H1 (cell line): ENCODE data around the gene TFCP2. TPM values are rescaled to one million over a fixed set of nuclear protein-coding genes. Genes with fewer than 3 reads are reported as not detected.

Experiments
- CTCF ChIA-PET: fragments of 300-600 bp; sonication (Branson Sonifier 250); formaldehyde crosslinking; loops from one replicate; lab custom pipeline; 2021; ENCODE audit not compliant: partially characterized antibody; lab: Charles Lee
- POLR2A ChIA-PET: fragments of 300-600 bp; sonication (Branson Sonifier 250); formaldehyde crosslinking; loops from one replicate; lab custom pipeline; 2021; ENCODE audit warnings: inconsistent platforms; ENCODE audit not compliant: partially characterized antibody; lab: Charles Lee
- DNase-seq, 2 experiments: peaks; one replicate each; pipeline versions ENCODE4 v3.0.0 to v3.0.0-alpha.2; 2010 to 2022; ENCODE audit warnings: low spot score in 2 of 2, low read depth in 1 of 2, mixed read lengths in 1 of 2
- FAIRE-seq: peaks from 2 replicates; lab custom pipeline; 2011; peaks lifted over from hg19 to GRCh38; lab: Jason Lieb, UNC
- H2AFZ ChIP-seq: 2 replicates; pipeline ENCODE4 v1.8.1; 2012; ENCODE audit warnings: low read length, inconsistent platforms
- H2AK5ac ChIP-seq: 2 replicates; pipeline ENCODE4 v1.6.1; 2013; ENCODE audit warnings: low read depth, low read length
- H2BK120ac ChIP-seq: replicated peaks from 2 replicates; pipeline ENCODE3; 2013; ENCODE audit warnings: low read depth, low read length, inconsistent platforms
- H2BK12ac ChIP-seq: 2 replicates; pipeline ENCODE4 v1.6.1; 2013; ENCODE audit warnings: low read depth, low read length
- H2BK15ac ChIP-seq: 2 replicates; pipeline ENCODE4 v1.6.1; 2013; ENCODE audit warnings: low read length
- H2BK20ac ChIP-seq: 2 replicates; pipeline ENCODE4 v1.6.1; 2013; ENCODE audit warnings: low read length
- H2BK5ac ChIP-seq: 2 replicates; pipeline ENCODE4 v1.6.1; 2013; ENCODE audit warnings: low read depth, low read length
- H3K14ac ChIP-seq: 2 replicates; pipeline ENCODE4 v1.6.1; 2013; ENCODE audit warnings: inconsistent platforms; ENCODE audit not compliant: insufficient read length
- H3K18ac ChIP-seq: 2 replicates; pipeline ENCODE4 v1.6.1; 2013; ENCODE audit warnings: low read length; ENCODE audit errors: extremely low read depth
- H3K23ac ChIP-seq: 2 replicates; pipeline ENCODE4 v1.6.1; 2013; ENCODE audit warnings: inconsistent platforms; ENCODE audit not compliant: insufficient read length
- H3K23me2 ChIP-seq: 2 replicates; pipeline ENCODE4 v1.6.1; 2013; ENCODE audit warnings: low read depth, low read length
- H3K27ac ChIP-seq: 2 replicates; pipeline ENCODE4 v1.6.1; 2011; ENCODE audit warnings: low read depth, low read length, inconsistent platforms
- H3K27me3 ChIP-seq, 4 experiments: replicated peaks in 1 of 4; 1 replicate in 1 of 4; 2 replicates in 3 of 4; pipeline versions ENCODE4 v1.6.1 to v1.8.1; 2011 to 2013; ENCODE audit warnings: low read length in 3 of 4, mild to moderate bottlenecking in 3 of 4, inconsistent platforms in 2 of 4, mixed read lengths in 2 of 4, moderate library complexity in 1 of 4; ENCODE audit not compliant: control insufficient read depth in 3 of 4, insufficient read depth in 3 of 4; ENCODE audit errors: extremely low read depth in 1 of 4
- H3K36me3 ChIP-seq, 4 experiments: 2 replicates each; pipeline versions ENCODE4 v1.6.1 to v1.8.1; 2011 to 2013; ENCODE audit warnings: mild to moderate bottlenecking in 4 of 4, low read length in 3 of 4, moderate library complexity in 2 of 4, control low read depth in 1 of 4, inconsistent platforms in 1 of 4; ENCODE audit not compliant: insufficient read depth in 4 of 4, control insufficient read depth in 2 of 4
- H3K4ac ChIP-seq: replicated peaks from 2 replicates; pipeline ENCODE3; 2013; ENCODE audit warnings: low read length, low read depth, mixed read lengths, inconsistent platforms; ENCODE audit not compliant: insufficient read length
- H3K4me1 ChIP-seq, 4 experiments: replicated peaks in 1 of 4; 1 replicate in 1 of 4; 2 replicates in 3 of 4; pipeline versions ENCODE4 v1.6.1 to v1.8.1; 2011 to 2013; ENCODE audit warnings: low read length in 3 of 4, inconsistent platforms in 2 of 4, mixed read lengths in 1 of 4; ENCODE audit not compliant: insufficient read depth in 4 of 4, control insufficient read depth in 3 of 4
- H3K4me2 ChIP-seq, 2 experiments: 2 replicates each; pipeline versions ENCODE4 v1.6.1 to v1.8.1; 2011 to 2013; ENCODE audit warnings: low read depth in 2 of 2, low read length in 2 of 2, control low read depth in 1 of 2, inconsistent platforms in 1 of 2, mild to moderate bottlenecking in 1 of 2; ENCODE audit not compliant: insufficient read depth in 1 of 2
- H3K4me3 ChIP-seq, 4 experiments: fragments of 200-600, 300-600 bp in 1 of 4; sonication (generic), shearing (Covaris generic), sonication (Bioruptor Twin) in 1 of 4; 2 replicates each; pipeline versions ENCODE4 v1.5.1 to v1.8.1; 2011 to 2016; ENCODE audit warnings: low read length in 4 of 4, low read depth in 3 of 4, control low read depth in 2 of 4, inconsistent platforms in 2 of 4, mild to moderate bottlenecking in 2 of 4, mixed read lengths in 1 of 4, moderate library complexity in 1 of 4; ENCODE audit not compliant: insufficient read depth in 2 of 4; ENCODE audit errors: extremely low read depth in 1 of 4
- H3K56ac ChIP-seq: replicated peaks from 2 replicates; pipeline ENCODE3; 2013; ENCODE audit warnings: low read depth, mild to moderate bottlenecking, mixed read lengths, low read length, inconsistent platforms; ENCODE audit not compliant: insufficient read length
- H3K79me1 ChIP-seq: 2 replicates; pipeline ENCODE4 v1.6.1; 2013; ENCODE audit warnings: low read depth, low read length, control low read depth
- H3K79me2 ChIP-seq, 2 experiments: 2 replicates each; pipeline versions ENCODE4 v1.6.1 to v1.8.1; 2012 to 2013; ENCODE audit warnings: low read length in 2 of 2, mild to moderate bottlenecking in 2 of 2, inconsistent platforms in 1 of 2; ENCODE audit not compliant: insufficient read depth in 2 of 2, control insufficient read depth in 1 of 2
- H3K9ac ChIP-seq, 4 experiments: replicated peaks in 1 of 4; 1 replicate in 1 of 4; 2 replicates in 3 of 4; pipeline versions ENCODE4 v1.6.1 to v1.8.1; 2011 to 2013; ENCODE audit warnings: low read depth in 3 of 4, low read length in 3 of 4, control low read depth in 2 of 4, mild to moderate bottlenecking in 2 of 4, moderate library complexity in 2 of 4, inconsistent platforms in 1 of 4; ENCODE audit errors: extremely low read depth in 1 of 4
- H3K9me3 ChIP-seq, 2 experiments: 2 replicates each; pipeline versions ENCODE4 v1.6.1 to v1.8.1; 2012 to 2013; ENCODE audit warnings: mild to moderate bottlenecking in 2 of 2, moderate library complexity in 2 of 2, control low read depth in 1 of 2, inconsistent platforms in 1 of 2, low read depth in 1 of 2, low read length in 1 of 2, mixed read lengths in 1 of 2; ENCODE audit not compliant: insufficient read depth in 2 of 2
- H4K20me1 ChIP-seq, 2 experiments: replicated peaks in 1 of 2; 2 replicates each; pipeline versions ENCODE3 to v1.8.1; 2011 to 2013; ENCODE audit warnings: inconsistent platforms in 2 of 2, low read length in 2 of 2, mild to moderate bottlenecking in 1 of 2; ENCODE audit not compliant: insufficient read depth in 2 of 2, control insufficient read depth in 1 of 2
- H4K5ac ChIP-seq: 2 replicates; pipeline ENCODE4 v1.6.1; 2013; ENCODE audit warnings: low read length, low read depth, mixed read lengths, inconsistent platforms; ENCODE audit not compliant: insufficient read length
- H4K8ac ChIP-seq: 2 replicates; pipeline ENCODE4 v1.8.0; 2013; ENCODE audit warnings: mild to moderate bottlenecking, moderate library complexity, low read length, inconsistent platforms; ENCODE audit not compliant: insufficient read depth; ENCODE audit errors: extremely low read depth
- H4K91ac ChIP-seq: replicated peaks from 2 replicates; pipeline ENCODE3; 2013; ENCODE audit warnings: low read length, mixed read lengths, inconsistent platforms; ENCODE audit not compliant: insufficient read length
- BACH1 ChIP-seq: IDR thresholded peaks from 2 replicates; pipeline ENCODE4 v1.6.1; 2012; ENCODE audit warnings: low read length, improper control_type of control experiment
- BRCA1 ChIP-seq: IDR thresholded peaks from 2 replicates; pipeline ENCODE4 v1.6.1; 2012; ENCODE audit warnings: low read depth, low read length, improper control_type of control experiment
- CBX8 ChIP-seq: fragments of 300-800, 300-1000 bp; sonication (generic); IDR thresholded peaks from 2 replicates; pipeline ENCODE4 v1.7.1; 2016; ENCODE audit warnings: low read depth, low read length, borderline replicate concordance
- JUN ChIP-seq: IDR thresholded peaks from 2 replicates; pipeline ENCODE4 v1.6.1; 2011; ENCODE audit warnings: low read depth, mild to moderate bottlenecking, improper control_type of control experiment, low read length
- JUND ChIP-seq: IDR thresholded peaks from 2 replicates; pipeline ENCODE4 v1.6.1; 2011; ENCODE audit warnings: mild to moderate bottlenecking, improper control_type of control experiment, low read length
- KDM4A ChIP-seq: IDR thresholded peaks from one replicate; pipeline ENCODE4 v1.7.1; 2012; ENCODE audit warnings: low read depth, mild to moderate bottlenecking, moderate library complexity, low read length, inconsistent platforms; ENCODE audit not compliant: severe bottlenecking
- RNF2 ChIP-seq: fragments of 200-900, 300-1000 bp; sonication (generic); IDR thresholded peaks from 2 replicates; pipeline ENCODE4 v1.7.1; 2016; ENCODE audit warnings: borderline replicate concordance, low read depth, mild to moderate bottlenecking, antibody characterized with exemption, low read length; ENCODE audit not compliant: poor library complexity, severe bottlenecking; ENCODE audit errors: missing control alignments
- SAP30 ChIP-seq: fragments of 300-600 bp; sonication (generic); IDR thresholded peaks from 2 replicates; pipeline ENCODE4 v1.7.1; 2012; ENCODE audit warnings: low read length, moderate library complexity, mild to moderate bottlenecking, inconsistent platforms; ENCODE audit not compliant: insufficient read depth, insufficient replicate concordance
- SP1 ChIP-seq: IDR thresholded peaks from 2 replicates; pipeline ENCODE4 v1.6.1; 2011; ENCODE audit warnings: low read depth, low read length
- SP4 ChIP-seq: IDR thresholded peaks from 2 replicates; pipeline ENCODE4 v1.6.1; 2012; ENCODE audit warnings: low read length, inconsistent platforms
- WGBS, 2 experiments: shearing (Covaris generic) in 1 of 2; methylation state at CpG; one replicate each; pipeline versions ENCODE4 v1.1.6 to v1.1.7; 2013 to 2015; ENCODE audit warnings: low lambda C conversion rate in 2 of 2, mixed read lengths in 2 of 2, inconsistent platforms in 1 of 2, low coverage in 1 of 2, missing lambda C conversion rate in 1 of 2; ENCODE audit not compliant: insufficient replicate concordance in 2 of 2, insufficient coverage in 1 of 2, insufficient read length in 1 of 2; ENCODE audit errors: extremely low coverage in 1 of 2, missing lambda C conversion rate in 1 of 2; 5-methylcytosine and 5-hydroxymethylcytosine counted together
- polyA plus RNA-seq, 7 experiments: library from polyadenylated mRNA; depleted of rRNA in 3 of 7; stranded (reverse) in 5 of 7; unstranded in 2 of 7; fragments of >200 nt in 5 of 7; fragments of 200-250 nt in 2 of 7; gene quantifications; 1 replicate in 5 of 7; 2 replicates in 1 of 7; 4 replicates in 1 of 7; pipeline versions ENCODE4 v1.2.1 to v1.2.3, GENCODE V29; 2011 to 2013; ENCODE audit warnings: missing spikeins in 2 of 7, mixed read lengths in 2 of 7
- total RNA-seq: library from RNA; stranded (reverse); fragmentation: NEBNext Ultra II Directional; extraction: Animal tissue kit (Norgen Biotek cat#: 25700); gene quantifications from 2 replicates; pipeline ENCODE4 v1.2.1, GENCODE V29; 2021
- TF ChIP-seq, protein P1 (sequence below), 3 experiments: IDR thresholded peaks; 1 replicate in 2 of 3; 2 replicates in 1 of 3; pipeline versions ENCODE4 v1.5.1 to v1.6.1; 2011; ENCODE audit warnings: low read length in 3 of 3, mild to moderate bottlenecking in 3 of 3, inconsistent platforms in 2 of 3, low read depth in 1 of 3, moderate library complexity in 1 of 3; ENCODE audit not compliant: insufficient read depth in 1 of 3; ENCODE audit errors: control extremely low read depth in 1 of 3

Gene TFCP2
- total and polyA plus RNA-seq, 2 of the 8 experiments (the other 6 are each of a cell fraction or from before 2014, with no cell fraction given): 19.8 to 49.2 TPM

DNA sequence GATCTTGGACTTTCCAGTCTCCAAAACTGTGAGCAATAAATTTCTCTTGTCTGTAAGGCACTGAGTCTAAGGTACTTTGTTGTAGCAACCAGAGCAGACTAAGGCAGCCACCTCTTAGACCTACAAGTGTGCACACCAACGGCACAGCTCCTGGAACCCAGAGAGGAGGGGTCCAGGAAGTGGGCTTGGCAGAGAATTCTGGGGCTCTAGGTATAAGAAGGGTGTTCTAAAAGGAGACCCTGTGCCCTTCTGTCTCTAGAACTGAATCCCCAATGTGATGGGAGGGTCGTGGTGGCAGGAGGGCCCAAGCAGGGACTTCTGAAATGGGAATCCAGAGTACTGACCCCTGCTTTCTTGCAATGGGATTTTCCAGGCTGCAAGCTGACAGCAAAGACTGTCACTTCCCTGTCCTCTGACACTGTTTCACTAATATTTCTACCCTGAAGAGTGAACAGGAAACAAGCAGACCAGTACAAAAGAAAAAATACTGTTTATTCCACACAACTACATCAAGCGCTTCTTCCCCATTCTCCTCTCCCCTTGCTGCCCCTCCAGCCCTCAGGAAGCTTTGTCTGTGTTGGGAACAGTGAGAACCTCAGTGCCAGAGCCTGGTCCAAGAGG, 13.6 kb upstream of the TFCP2 start:
- H2BK12ac ChIP-seq: no peak overlapping the region
- no peak overlapping the region for H2AFZ ChIP-seq
- no peak overlapping the region for H3K18ac ChIP-seq
- H3K4me1 ChIP-seq: no peaks in the 10 kb centered on the region
- no peak overlapping the region for H2BK20ac ChIP-seq
- H4K91ac ChIP-seq: no peak overlapping the region
- no peak overlapping the region for H4K5ac ChIP-seq
- no peak overlapping the region for H4K8ac ChIP-seq
- H3K23me2 ChIP-seq: no peaks in the 10 kb centered on the region
- H3K9ac ChIP-seq: no peak overlapping the region
- H3K79me1 ChIP-seq: no peaks in the 10 kb centered on the region
- H3K56ac ChIP-seq: no peak overlapping the region
- H2BK15ac ChIP-seq: no peak overlapping the region
- FAIRE-seq: no peak
- H3K79me2 ChIP-seq: no peaks in the 10 kb centered on the region
- H2AK5ac ChIP-seq: no peak overlapping the region
- DNase-seq: no peak
- H2BK120ac ChIP-seq: no peak overlapping the region
- no peak overlapping the region for H3K4me3 ChIP-seq
- H3K27me3 ChIP-seq: no peaks in the 10 kb centered on the region; a peak in 1 of 7 replicates
- H3K36me3 ChIP-seq: no peaks in the 10 kb centered on the region
- no peak overlapping the region for H3K23ac ChIP-seq
- no peaks in the 10 kb centered on the region for H3K9me3 ChIP-seq
- 83% methylated on average over 3 of the region's 3 CpGs; no CpG with 5 or more reads in 1 of the 2 experiments for WGBS, 2 experiments
- ChIA-PET CTCF (interaction anchor here (0.5 to 0.9 kb wide), 4 partner anchors 17 to 1450 kb away, joined by 3 to 4 read pairs (median 3); no protein-coding TSS in a partner anchor), POLR2A (interaction anchor here (1.8 kb wide), 1 partner anchor 10 kb away, joined by 8 read pairs; no protein-coding TSS in a partner anchor)
- H4K20me1 ChIP-seq: no peaks in the 10 kb centered on the region
- H3K27ac ChIP-seq: no peak overlapping the region
- no peak overlapping the region for H2BK5ac ChIP-seq
- H3K4ac ChIP-seq: no peak overlapping the region
- H3K14ac ChIP-seq: no peak overlapping the region
- no peak overlapping the region for H3K4me2 ChIP-seq
- no peak for TF ChIP-seq SP4
- no peak for TF ChIP-seq RNF2
- TF ChIP-seq CBX8: no peak
- TF ChIP-seq, protein P1, sequence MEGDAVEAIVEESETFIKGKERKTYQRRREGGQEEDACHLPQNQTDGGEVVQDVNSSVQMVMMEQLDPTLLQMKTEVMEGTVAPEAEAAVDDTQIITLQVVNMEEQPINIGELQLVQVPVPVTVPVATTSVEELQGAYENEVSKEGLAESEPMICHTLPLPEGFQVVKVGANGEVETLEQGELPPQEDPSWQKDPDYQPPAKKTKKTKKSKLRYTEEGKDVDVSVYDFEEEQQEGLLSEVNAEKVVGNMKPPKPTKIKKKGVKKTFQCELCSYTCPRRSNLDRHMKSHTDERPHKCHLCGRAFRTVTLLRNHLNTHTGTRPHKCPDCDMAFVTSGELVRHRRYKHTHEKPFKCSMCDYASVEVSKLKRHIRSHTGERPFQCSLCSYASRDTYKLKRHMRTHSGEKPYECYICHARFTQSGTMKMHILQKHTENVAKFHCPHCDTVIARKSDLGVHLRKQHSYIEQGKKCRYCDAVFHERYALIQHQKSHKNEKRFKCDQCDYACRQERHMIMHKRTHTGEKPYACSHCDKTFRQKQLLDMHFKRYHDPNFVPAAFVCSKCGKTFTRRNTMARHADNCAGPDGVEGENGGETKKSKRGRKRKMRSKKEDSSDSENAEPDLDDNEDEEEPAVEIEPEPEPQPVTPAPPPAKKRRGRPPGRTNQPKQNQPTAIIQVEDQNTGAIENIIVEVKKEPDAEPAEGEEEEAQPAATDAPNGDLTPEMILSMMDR (IDR thresholded peaks at IDR 0.05; ENCODE audit: control extremely low read depth in 1 of 3, insufficient read depth in 1 of 3, low read depth in 1 of 3, low read length in 3 of 3): no peak
- TF ChIP-seq JUN: no peak
- no peak for TF ChIP-seq SP1
- no peak for TF ChIP-seq BRCA1
- no peak for TF ChIP-seq SAP30
- TF ChIP-seq KDM4A: no peak
- TF ChIP-seq BACH1: no peak
- no peak for TF ChIP-seq JUND
